Amygdala (tissue), 56 donors: ENCODE data around the gene PIP5K1C.
A peak's percentile ranks its signal among the peaks of the same experiment; 100 is the strongest.

Experiments used
- DNase-seq, 56 donors: peaks; one replicate each; lab custom pipeline; 2025; lab: John Stamatoyannopoulos, UW

Gene PIP5K1C

GRCh38 chr19:3664879-3665642, 35.2 kb downstream of the PIP5K1C start:
- no peak for DNase-seq

GRCh38 chr19:3663838-3664237, 36.4 kb downstream of the PIP5K1C start:
- no peak for DNase-seq

DNA sequence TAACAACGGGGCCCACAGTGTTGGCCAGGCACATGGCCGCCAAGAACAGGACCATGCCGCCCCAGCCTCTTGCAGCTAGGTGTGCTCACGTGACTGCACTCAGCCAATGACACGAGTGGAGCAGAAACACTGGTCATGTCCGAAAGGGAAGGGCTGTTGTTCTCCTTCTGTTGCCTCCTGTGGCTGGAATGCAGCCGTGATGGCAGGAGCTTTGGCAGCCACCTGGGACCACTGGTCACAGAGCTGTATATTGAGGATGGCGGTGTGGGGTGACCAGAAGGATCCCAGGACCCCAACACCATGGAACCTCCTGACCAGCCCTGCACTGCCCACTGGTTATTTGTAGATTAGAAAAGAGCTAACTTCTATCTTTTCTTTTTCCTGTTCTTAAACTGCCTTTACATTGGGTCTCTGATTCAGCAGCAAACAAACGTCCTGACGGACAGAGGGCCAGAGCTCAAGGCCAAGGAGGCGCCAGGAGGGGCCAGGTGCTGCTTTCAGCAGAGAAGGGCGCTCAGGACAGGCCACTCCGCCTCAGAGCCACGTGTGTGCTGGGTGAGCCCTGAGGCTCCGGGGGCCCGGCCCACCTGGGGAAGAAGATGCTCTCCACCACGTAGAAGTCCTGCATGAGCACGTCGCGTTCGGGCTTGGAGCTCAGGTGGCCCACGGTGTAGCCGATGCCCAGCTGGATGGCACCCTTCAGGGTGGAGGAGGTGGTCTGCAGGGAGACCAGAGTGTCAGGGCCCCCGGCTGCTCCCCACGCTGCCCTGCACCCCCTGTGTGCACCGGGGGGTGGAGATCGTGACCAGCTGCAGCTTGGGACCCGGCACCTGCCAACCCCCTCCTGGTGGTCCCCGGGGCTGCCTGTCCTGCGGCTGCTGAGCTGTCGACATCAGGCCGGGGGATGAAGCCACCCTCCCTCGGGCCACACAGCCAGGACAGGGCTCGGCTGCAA, 38.7 kb downstream of the PIP5K1C start:
- no peak for DNase-seq

DNA sequence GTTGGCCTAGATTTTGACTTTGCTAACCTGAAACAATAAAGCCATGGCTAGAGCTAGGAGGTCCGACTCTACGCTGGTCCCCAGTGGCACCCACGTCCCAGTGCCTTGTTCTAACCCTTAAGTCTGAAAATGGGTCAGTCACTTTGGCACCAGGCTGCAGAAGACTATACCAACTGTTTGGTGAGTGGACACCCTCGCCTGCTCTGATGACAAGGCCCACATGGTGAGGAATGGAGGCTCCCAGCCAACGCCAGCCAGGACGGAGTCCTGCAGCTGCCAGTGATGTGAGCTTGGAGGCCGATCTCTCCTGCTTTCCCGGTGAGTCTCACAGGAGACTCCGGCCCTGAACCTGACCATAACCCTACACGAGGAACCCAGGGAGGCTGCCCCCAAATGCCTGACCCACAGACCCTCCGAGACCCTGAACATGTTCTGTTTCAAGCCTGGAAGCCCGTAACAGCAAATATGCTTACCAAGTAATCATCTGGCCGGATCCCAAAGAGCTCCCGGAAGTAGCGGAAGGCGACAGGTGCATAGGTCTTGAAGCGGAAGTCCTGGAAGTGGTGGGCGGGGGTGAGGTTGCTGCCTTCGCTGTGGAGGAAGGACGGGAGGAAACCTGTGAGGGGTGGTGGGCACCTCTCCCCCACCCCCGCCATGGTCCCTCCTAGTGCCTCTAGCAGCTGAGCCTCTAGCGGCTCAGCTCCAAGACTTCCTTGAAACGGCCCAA, 39.6 kb downstream of the PIP5K1C start:
- no peak for DNase-seq

DNA sequence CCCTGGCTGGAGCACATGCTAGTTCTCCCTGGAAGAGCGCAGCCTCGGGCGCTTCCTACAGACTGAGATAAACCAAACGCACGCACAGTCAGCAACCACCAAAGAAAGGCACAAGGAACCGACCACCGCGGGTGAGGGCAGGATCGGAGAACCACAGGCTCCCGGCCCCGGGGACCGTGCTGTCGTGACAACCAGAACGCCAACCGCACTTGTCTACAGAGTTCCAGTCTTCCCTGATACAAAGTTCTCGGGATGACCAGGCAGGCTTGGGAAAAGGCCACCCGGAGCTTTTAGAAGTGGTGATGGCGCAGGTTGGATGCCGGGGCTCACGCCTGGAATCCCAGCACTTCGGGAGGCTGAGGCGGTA, 40.5 kb downstream of the PIP5K1C start:
- DNase-seq, result no peak

DNA sequence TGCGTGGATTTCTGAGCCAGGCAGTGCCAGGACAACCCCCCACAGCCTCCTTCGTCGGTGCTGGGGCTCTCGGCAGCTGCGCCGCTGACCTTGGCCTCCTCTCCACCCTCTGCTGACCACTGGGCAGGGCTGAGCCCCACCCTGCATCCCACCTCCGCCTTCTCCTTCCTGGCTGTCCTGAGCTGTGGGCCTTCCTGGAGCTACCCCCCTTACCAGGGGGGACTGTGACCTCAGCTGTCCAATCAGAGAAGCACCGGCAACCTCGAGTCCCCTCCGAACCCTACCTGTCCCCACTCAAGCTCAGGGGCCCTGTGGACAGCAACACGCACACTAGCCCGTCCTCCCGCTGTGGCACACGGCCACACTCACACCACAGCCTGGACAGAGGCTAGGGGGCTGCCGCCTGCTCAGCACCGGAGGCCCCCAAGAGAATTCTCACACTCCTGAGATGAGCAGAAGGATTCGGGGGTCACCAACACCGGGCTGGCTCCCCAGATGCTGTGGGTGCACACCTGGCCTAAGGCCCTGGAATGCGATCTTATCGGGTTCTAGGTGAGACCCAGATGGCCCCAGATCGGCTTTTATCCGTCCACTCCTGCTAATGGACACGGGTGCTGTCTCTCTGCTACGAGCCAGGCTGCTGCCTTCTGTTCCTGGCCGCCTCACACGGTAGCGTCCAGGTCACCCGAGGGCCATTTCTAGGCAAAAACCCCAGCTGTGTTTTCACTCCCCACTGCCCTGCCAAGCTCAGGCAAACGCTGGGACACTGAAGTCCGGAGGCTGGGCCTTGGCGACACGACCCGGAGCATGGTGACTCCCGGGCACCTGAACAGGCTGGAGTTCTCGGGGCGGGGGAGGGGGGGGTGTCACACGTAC, 41.2 kb downstream of the PIP5K1C start:
- no peak for DNase-seq

- DNase-seq, result peak in 1 of 56 donors; percentile 14
These were observed 42.0 kb downstream of the PIP5K1C start for GRCh38 chr19:3658004-3658869.

DNA sequence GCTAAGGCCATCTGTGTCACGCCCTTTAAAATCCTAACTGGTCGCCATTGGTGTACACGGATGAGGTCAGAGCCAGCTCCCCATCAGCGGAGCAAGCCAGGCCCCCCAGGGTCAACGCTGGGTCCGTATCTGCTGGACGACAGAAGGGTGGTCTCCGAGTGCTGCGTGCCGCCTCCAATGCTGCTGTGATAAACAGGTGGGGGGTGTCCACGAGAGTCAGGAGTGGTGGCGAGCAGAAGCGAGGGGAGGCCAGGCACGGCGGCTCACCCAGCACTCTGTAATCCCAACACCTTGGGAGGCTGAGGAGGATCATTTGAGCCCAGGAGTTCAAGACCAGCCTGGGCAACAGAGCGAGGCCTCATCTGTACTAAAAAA, 42.9 kb downstream of the PIP5K1C start:
- DNase-seq, result no peak

GRCh38 chr19:3656747-3657394, 43.4 kb downstream of the PIP5K1C start:
- DNase-seq, result no peak

- DNase-seq, result no peak
These were observed 44.1 kb downstream of the PIP5K1C start for GRCh38 chr19:3656073-3656746.

- DNase-seq, result peak in 47 of 56 donors; percentile 4 to 82 (median 52)
These were observed 44.7 kb downstream of the PIP5K1C start for GRCh38 chr19:3655402-3656072.

- DNase-seq, result no peak
These were observed 46.3 kb downstream of the PIP5K1C start for GRCh38 chr19:3653865-3654513.

DNA sequence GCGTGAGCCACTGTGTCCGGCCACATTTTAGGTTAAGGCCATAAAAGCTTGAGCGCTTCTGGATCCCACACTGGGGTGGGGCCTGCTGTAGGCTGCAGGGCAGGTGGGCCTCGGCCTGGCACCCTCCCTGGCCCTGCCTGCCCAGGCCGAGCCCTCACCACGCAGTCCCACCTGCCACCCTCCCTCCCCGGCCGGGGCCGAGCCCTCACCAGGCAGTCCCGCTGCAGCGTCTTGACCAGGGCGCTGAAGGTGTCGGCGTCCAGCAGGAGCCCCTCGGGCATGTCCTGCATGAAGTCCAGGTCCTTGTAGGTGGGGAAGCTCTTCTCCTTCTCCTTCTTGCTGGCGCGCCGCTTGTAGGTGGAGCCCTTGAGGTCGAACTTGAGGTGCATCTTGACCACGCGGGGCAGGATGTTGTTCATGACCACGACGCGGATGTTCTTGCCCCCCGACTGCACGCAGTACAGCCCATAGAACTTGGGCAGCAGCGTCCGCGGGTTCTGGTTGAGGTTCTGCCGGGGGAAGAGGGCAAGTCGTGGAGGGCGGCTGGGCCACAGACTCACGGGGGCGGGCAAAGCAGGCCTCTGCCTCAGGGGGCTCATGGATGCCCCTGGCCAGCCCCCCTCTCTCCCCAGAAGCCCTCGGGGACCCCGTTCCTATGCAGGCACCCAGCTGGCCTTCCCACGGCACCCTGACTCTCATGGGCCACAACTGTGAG, 47.0 kb downstream of the PIP5K1C start:
- no peak for DNase-seq

GRCh38 chr19:3652422-3652821, 47.8 kb downstream of the PIP5K1C start:
- DNase-seq, result no peak

DNA sequence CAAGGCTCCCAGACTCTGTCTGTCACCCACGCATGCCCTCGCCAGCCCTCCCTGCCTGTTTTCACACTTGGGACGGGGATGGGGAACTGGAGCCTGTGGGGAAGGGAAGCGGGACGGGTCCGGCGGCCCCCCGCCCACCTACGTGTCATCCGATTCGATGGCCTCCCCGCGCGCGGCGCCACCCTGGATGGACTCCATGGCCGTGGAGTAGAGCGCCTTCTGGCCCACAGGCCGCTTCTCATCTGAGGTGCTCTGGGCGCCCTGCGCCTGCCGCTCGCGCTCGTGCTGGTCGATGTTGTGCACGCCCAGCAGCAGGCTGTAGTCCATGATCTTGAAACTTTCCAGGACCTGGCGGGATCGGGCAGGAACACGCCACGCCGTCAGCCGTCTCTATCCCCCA, 48.6 kb downstream of the PIP5K1C start:
- DNase-seq, result no peak

DNA sequence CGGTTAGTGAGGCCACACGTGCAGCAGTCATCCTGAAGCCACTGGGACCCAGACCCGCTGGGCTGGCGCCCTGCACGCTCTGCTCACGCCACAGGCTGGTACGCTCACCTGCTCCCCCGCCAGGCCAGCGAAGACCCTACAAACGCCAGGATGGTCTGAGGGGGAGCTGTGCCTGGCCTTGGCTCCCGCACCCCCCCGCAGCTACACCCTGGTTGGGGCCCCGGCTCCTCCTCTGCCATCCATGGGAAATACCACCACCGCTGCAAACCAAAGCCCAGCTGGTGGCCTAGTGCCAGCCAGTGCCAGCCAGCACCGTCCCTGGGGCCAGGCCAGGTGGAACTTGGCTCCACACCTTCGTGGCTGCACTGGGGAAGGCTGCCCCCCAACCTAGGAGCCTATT, 50.4 kb downstream of the PIP5K1C start:
- DNase-seq, result peak in 2 of 56 donors; percentile 32 to 77
